Measurements from ENCODE around the gene EFEMP1. TPM values are rescaled to one million over a fixed set of nuclear protein-coding genes. Genes with fewer than 3 reads are reported as not detected.

EFEMP1 gene
- total RNA-seq, 1 experiment from 2014 or later: 0.34 TPM

DNA sequence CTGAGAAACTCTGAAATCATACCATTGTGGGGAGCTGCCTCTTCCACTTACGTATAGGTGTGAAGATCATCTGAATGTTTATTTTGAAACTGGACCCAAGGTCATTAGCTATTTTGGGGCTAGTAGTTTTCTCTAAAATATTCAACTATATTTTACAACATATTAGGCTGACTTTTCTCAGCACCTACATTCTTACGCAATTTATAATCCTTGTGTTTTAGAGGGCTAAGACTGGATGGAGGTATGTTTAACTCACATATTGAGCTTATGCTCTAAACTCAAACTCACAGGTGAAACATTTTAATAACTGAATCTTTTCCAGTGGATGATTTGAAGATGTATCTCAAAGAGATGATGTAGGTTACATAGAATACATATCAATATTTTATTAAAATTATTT, 49.2 kb downstream of the EFEMP1 start:
- BruUV-seq (replicated peaks): no TSS peak
- no peaks in the 10 kb centered on the region for H3K4me1 ChIP-seq (ENCODE audit: control insufficient read depth in 1 of 2, insufficient read depth in 2 of 2, low read length in 2 of 2)
- no peak overlapping the region for H3K27ac ChIP-seq (ENCODE audit: low read depth, low read length)
- ChIA-PET CTCF (no interaction called here), RAD21 (ENCODE audit: low non-redundant PET in 1 of 2, low total read pairs in 2 of 2, uncharacterized antibody in 2 of 2, unreplicated experiment in 2 of 2) (no interaction called here), POLR2A (no interaction called here)
- TF ChIP-seq, protein P1, sequence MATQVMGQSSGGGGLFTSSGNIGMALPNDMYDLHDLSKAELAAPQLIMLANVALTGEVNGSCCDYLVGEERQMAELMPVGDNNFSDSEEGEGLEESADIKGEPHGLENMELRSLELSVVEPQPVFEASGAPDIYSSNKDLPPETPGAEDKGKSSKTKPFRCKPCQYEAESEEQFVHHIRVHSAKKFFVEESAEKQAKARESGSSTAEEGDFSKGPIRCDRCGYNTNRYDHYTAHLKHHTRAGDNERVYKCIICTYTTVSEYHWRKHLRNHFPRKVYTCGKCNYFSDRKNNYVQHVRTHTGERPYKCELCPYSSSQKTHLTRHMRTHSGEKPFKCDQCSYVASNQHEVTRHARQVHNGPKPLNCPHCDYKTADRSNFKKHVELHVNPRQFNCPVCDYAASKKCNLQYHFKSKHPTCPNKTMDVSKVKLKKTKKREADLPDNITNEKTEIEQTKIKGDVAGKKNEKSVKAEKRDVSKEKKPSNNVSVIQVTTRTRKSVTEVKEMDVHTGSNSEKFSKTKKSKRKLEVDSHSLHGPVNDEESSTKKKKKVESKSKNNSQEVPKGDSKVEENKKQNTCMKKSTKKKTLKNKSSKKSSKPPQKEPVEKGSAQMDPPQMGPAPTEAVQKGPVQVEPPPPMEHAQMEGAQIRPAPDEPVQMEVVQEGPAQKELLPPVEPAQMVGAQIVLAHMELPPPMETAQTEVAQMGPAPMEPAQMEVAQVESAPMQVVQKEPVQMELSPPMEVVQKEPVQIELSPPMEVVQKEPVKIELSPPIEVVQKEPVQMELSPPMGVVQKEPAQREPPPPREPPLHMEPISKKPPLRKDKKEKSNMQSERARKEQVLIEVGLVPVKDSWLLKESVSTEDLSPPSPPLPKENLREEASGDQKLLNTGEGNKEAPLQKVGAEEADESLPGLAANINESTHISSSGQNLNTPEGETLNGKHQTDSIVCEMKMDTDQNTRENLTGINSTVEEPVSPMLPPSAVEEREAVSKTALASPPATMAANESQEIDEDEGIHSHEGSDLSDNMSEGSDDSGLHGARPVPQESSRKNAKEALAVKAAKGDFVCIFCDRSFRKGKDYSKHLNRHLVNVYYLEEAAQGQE (IDR thresholded peaks at IDR 0.05; ENCODE audit: low read depth): no peak
- no peak for TF ChIP-seq ELF1 (IDR thresholded peaks at IDR 0.05; ENCODE audit: borderline replicate concordance, low read depth)
- TF ChIP-seq FOSL1 (IDR thresholded peaks at IDR 0.05; ENCODE audit: low read depth): no peak
- no peak for TF ChIP-seq CBX3 (IDR thresholded peaks at IDR 0.05; ENCODE audit: low read depth)
- no peak for TF ChIP-seq RAD21 (IDR thresholded peaks at IDR 0.05; ENCODE audit: low read depth)
- TF ChIP-seq, protein P2, sequence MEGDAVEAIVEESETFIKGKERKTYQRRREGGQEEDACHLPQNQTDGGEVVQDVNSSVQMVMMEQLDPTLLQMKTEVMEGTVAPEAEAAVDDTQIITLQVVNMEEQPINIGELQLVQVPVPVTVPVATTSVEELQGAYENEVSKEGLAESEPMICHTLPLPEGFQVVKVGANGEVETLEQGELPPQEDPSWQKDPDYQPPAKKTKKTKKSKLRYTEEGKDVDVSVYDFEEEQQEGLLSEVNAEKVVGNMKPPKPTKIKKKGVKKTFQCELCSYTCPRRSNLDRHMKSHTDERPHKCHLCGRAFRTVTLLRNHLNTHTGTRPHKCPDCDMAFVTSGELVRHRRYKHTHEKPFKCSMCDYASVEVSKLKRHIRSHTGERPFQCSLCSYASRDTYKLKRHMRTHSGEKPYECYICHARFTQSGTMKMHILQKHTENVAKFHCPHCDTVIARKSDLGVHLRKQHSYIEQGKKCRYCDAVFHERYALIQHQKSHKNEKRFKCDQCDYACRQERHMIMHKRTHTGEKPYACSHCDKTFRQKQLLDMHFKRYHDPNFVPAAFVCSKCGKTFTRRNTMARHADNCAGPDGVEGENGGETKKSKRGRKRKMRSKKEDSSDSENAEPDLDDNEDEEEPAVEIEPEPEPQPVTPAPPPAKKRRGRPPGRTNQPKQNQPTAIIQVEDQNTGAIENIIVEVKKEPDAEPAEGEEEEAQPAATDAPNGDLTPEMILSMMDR (IDR thresholded peaks at IDR 0.05 in 2 of 3, conservative IDR thresholded peaks at IDR 0.05 in 1 of 3; ENCODE audit: borderline replicate concordance in 1 of 3, insufficient read depth in 1 of 3, low read depth in 2 of 3, low read length in 2 of 3): no peak
- no peak for TF ChIP-seq POLR2A (IDR thresholded peaks at IDR 0.05; ENCODE audit: borderline replicate concordance, extremely low read depth, insufficient read depth, insufficient read length)
- TF ChIP-seq, protein P3, sequence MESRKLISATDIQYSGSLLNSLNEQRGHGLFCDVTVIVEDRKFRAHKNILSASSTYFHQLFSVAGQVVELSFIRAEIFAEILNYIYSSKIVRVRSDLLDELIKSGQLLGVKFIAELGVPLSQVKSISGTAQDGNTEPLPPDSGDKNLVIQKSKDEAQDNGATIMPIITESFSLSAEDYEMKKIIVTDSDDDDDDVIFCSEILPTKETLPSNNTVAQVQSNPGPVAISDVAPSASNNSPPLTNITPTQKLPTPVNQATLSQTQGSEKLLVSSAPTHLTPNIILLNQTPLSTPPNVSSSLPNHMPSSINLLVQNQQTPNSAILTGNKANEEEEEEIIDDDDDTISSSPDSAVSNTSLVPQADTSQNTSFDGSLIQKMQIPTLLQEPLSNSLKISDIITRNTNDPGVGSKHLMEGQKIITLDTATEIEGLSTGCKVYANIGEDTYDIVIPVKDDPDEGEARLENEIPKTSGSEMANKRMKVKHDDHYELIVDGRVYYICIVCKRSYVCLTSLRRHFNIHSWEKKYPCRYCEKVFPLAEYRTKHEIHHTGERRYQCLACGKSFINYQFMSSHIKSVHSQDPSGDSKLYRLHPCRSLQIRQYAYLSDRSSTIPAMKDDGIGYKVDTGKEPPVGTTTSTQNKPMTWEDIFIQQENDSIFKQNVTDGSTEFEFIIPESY (IDR thresholded peaks at IDR 0.05; ENCODE audit: extremely low read depth, insufficient replicate concordance, low read length): no peak
- intact Hi-C loops (cut with micrococcal nuclease): no loop called here
- DNase-seq (ENCODE audit: low read depth, low spot score): no peak
- no peaks in the 10 kb centered on the region for H3K79me2 ChIP-seq (ENCODE audit: insufficient read depth, low read length)
- H3K9ac ChIP-seq (ENCODE audit: low read length): no peak overlapping the region
- H3K9me2 ChIP-seq (ENCODE audit: insufficient read depth): no peaks in the 10 kb centered on the region
- H3K9me3 ChIP-seq (ENCODE audit: control insufficient read depth in 1 of 2, insufficient read depth in 1 of 2, low read depth in 1 of 2, low read length in 2 of 2): no peaks in the 10 kb centered on the region
- H3K36me3 ChIP-seq (ENCODE audit: control insufficient read depth in 1 of 2, insufficient read depth in 2 of 2, low read length in 2 of 2): no peaks in the 10 kb centered on the region
- no peaks in the 10 kb centered on the region for H3K27me3 ChIP-seq (ENCODE audit: insufficient read depth, low read length)
- H3K4me3 ChIP-seq (replicated peaks in 1 of 2; ENCODE audit: low read depth in 1 of 2, low read length in 2 of 2): no peak overlapping the region
- H2AFZ ChIP-seq (ENCODE audit: low read depth, low read length, poor library complexity, severe bottlenecking): no peak overlapping the region
- H4K20me1 ChIP-seq (ENCODE audit: insufficient read depth): no peaks in the 10 kb centered on the region
- no peak overlapping the region for H3K4me2 ChIP-seq (ENCODE audit: low read length)
- no peak for ATAC-seq
